GM19099 (cell line): Measurements from ENCODE around the gene DDB1.

Source experiments
- POLR2A ChIP-seq: IDR thresholded peaks from 3 replicates; pipeline ENCODE4 v1.6.1; 2011; ENCODE audit warnings: low read depth; ENCODE audit not compliant: insufficient read length; ENCODE audit errors: extremely low read depth

DDB1 gene

GRCh38 chr11:61361741-61362541 lies 29.0 kb upstream of the DDB1 start, which contains the start of the genes CYB561A3 and TMEM138:
Gene CYB561A3, minus strand, starts transcription at chr11:61361882. Its CDS starts 5,169 bp downstream, at chr11:61356713.
Gene TMEM138, plus strand, starts transcription at chr11:61362374. Its CDS starts 2,017 bp downstream, at chr11:61364391.
- peak; percentile 98 for TF ChIP-seq POLR2A

GRCh38 chr11:61361237-61361740 lies 28.4 kb upstream of the DDB1 start:
- no peak for TF ChIP-seq POLR2A

GRCh38 chr11:61359516-61359915 lies 26.6 kb upstream of the DDB1 start:
- no peak for TF ChIP-seq POLR2A

- TF ChIP-seq POLR2A: no peak
Measured at GRCh38 chr11:61358566-61358965, 25.7 kb upstream of the DDB1 start.

GRCh38 chr11:61357894-61358239 lies 25.0 kb upstream of the DDB1 start:
- no peak for TF ChIP-seq POLR2A

- no peak for TF ChIP-seq POLR2A
Measured at GRCh38 chr11:61357233-61357893, 24.5 kb upstream of the DDB1 start.

GRCh38 chr11:61356706-61357105 lies 23.8 kb upstream of the DDB1 start:
- no peak for TF ChIP-seq POLR2A

GRCh38 chr11:61354208-61354607 lies 21.3 kb upstream of the DDB1 start:
- TF ChIP-seq POLR2A: no peak

GRCh38 chr11:61353131-61354067 lies 20.5 kb upstream of the DDB1 start:
- no peak for TF ChIP-seq POLR2A

GRCh38 chr11:61352038-61352437 lies 19.1 kb upstream of the DDB1 start:
- TF ChIP-seq POLR2A: no peak

- no peak for TF ChIP-seq POLR2A
Measured at GRCh38 chr11:61350803-61351202, 17.9 kb upstream of the DDB1 start.

- no peak for TF ChIP-seq POLR2A
Measured at GRCh38 chr11:61350336-61350735, 17.4 kb upstream of the DDB1 start.

GRCh38 chr11:61349916-61350315 lies 17.0 kb upstream of the DDB1 start:
- TF ChIP-seq POLR2A: no peak

GRCh38 chr11:61349189-61349751 lies 16.4 kb upstream of the DDB1 start:
- TF ChIP-seq POLR2A: no peak

- no peak for TF ChIP-seq POLR2A
Measured at GRCh38 chr11:61347916-61348461, 15.1 kb upstream of the DDB1 start.
